Gastrocnemius medialis (tissue), 4 donors: ENCODE data around the gene RNU6-7.

Experiments used
- POLR2A ChIP-seq, 2 donors: fragments of 450-650 bp; IDR thresholded peaks; one replicate each; pipeline ENCODE4 v1.6.1; 2017; ENCODE audit warnings: antibody characterized with exemption in 2 of 2, mild to moderate bottlenecking in 2 of 2, moderate library complexity in 2 of 2
- TF ChIP-seq, protein P1 (sequence below), 5 experiments: fragments of 450-650 bp in 3 of 5; fragments of 200-600 bp in 2 of 5; sonication (generic) in 2 of 5; IDR thresholded peaks in 4 of 5; conservative IDR thresholded peaks in 1 of 5; 1 replicate in 4 of 5; 2 replicates in 1 of 5; pipeline ENCODE4 v1.5.1; 2016 to 2019; ENCODE audit warnings: antibody characterized with exemption in 5 of 5, mild to moderate bottlenecking in 3 of 5, moderate library complexity in 3 of 5

DNA sequence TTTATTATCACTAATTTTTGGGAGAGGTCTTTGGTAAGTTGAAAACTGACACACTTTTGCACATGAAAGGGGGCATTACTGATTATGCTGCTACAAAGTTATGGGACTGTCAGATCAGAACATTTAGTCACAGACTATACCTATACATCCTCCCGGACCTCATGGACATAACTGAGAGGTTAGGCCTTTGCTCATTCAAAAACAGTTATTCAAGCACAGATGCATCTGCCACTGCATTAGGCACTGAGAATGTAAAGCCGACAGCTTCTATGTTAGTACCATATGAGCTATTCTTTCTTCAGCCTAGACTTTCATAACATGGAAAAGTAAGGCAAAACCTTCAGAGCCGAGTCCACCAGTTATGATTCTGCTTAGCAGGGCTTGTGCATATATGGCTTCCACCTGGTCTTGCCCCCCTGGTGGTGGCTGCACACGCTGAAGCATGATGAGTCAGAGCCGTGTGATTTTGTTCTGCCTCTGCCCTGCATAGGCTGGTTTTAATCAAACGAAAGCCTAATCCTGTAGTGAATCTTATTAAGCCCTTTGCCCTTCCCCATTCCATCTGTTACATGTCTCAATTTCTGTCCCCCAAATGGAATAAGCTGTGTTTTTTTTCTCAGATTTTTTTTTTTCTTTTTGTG lies 23.0 kb downstream of the RNU6-7 start:
- TF ChIP-seq, protein P1, sequence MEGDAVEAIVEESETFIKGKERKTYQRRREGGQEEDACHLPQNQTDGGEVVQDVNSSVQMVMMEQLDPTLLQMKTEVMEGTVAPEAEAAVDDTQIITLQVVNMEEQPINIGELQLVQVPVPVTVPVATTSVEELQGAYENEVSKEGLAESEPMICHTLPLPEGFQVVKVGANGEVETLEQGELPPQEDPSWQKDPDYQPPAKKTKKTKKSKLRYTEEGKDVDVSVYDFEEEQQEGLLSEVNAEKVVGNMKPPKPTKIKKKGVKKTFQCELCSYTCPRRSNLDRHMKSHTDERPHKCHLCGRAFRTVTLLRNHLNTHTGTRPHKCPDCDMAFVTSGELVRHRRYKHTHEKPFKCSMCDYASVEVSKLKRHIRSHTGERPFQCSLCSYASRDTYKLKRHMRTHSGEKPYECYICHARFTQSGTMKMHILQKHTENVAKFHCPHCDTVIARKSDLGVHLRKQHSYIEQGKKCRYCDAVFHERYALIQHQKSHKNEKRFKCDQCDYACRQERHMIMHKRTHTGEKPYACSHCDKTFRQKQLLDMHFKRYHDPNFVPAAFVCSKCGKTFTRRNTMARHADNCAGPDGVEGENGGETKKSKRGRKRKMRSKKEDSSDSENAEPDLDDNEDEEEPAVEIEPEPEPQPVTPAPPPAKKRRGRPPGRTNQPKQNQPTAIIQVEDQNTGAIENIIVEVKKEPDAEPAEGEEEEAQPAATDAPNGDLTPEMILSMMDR (IDR thresholded peaks at IDR 0.05 in 4 of 5, conservative IDR thresholded peaks at IDR 0.05 in 1 of 5), result peak; percentile 23 to 66 (median 47)
- TF ChIP-seq POLR2A (IDR thresholded peaks at IDR 0.05), result no peak
